A673 (cell line): ENCODE measurements around the gene GABRB2.

Source experiments
- CTCF ChIP-seq: fragments of 300-800, 200-600 bp; sonication (generic); conservative IDR thresholded peaks from 2 replicates; pipeline ENCODE4 v1.5.1; 2017; ENCODE audit warnings: low read depth, mild to moderate bottlenecking, antibody characterized with exemption, low read length, moderate library complexity, mixed read lengths
- EZH2 ChIP-seq: fragments of 200-600 bp; sonication (generic); IDR thresholded peaks from 2 replicates; pipeline ENCODE4 v1.6.1; 2017; ENCODE audit warnings: borderline replicate concordance, low read depth, mild to moderate bottlenecking, mixed read lengths, antibody characterized with exemption, low read length; ENCODE audit not compliant: poor library complexity, severe bottlenecking

- TF ChIP-seq CTCF (no peak), EZH2 (no peak)
Observed at GRCh38 chr5:161545344-161546094, 1.0 kb downstream of the GABRB2 start.
